CD4-positive, alpha-beta T cell treated with Interleukin-4 for 1 hour (primary cell): ENCODE results near the gene AK8.

Experiments used
- DNase-seq, 2 donors: peaks; one replicate each; pipeline ENCODE4 v3.0.0-alpha.2; 2020 to 2022

Gene AK8

DNA sequence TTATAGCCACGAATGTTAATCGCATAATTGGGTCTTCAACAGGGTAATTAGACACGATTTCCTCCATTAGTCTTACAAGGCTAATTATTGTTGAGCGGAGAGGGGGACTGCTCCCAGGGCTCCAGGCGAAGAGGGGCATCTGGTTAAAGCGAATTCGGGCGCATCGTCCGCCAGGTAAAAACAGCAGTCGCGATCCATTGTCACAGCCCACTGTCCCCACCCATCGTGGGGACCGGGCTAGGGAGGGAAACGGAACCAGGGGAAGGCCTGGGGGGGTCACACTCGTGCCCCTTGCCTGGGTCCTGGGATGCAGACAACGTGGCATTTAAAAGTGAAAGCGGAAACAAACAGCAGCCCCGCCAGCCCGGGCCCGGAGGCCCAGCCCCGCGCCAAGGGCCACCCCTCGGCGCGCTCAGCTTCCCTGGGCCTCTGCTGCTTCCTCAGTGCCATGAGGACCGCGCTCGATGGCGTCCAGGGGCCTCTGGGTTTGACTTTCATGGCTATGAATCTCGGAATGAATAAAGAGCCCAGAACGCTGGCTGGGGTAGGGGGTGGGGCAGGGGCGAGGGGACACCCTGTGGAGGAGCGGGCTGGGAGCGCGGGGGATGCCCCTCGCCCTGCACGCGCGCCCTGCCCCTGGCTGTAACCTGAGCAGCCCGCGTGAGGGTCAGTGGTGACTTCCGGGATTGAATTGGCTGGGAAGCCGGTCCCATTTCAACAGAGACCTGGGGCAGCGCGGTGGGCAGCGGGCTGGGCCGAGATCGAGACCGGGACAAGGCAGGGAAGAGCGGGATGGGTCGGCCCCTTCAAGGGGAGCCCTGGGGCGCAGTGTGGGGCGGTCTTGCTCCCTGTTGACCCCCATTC is 107.9 kb downstream of the AK8 start:
- peak; percentile 61 to 64 for DNase-seq

DNA sequence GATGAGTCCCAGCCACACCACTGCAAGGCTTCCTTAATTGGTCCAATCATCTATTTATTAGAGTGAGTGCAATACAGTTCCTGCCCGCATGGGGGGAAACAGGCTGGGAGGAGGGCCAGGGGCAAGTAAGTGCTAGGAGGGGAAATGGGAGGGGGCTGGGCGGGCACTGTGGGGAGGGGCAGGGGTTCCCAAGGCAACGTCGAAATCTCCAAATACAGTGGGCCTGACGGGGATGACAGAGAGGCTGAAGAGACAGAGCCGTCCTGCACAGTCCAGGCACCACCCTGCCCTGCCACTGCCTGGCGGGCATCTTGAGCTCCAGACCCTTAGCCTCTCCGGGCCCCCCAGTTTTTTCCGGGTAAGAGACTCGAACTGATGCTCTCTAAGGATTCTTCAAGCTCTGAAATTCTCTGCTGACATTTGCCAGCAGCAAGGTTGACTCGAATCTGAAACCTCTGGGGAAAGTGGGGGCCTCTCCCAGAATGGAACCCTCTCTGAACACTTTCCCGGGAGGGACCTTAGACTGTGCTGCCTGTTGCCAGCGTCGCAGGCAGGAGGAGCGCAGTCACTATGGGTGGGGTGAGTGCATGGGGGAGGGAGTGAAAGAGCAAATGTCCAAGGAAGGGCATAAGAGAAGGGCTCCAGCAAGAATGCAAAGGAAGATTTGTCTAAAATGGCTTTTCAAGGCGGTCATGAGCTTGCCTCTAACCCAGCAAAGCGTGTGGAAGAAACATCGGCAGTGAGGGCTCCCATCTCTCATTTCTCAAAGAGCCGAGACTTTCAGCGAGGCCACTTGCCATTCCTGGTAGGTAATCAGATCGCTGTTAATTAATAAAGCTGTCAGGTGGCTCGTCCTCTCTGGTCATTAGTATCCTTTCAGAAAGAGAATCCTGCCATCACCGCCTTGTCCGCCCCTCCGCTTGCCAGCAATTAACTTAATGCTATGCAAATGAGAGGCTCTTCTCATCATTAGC is 108.9 kb downstream of the AK8 start:
- DNase-seq, result peak; percentile 76 to 81

DNA sequence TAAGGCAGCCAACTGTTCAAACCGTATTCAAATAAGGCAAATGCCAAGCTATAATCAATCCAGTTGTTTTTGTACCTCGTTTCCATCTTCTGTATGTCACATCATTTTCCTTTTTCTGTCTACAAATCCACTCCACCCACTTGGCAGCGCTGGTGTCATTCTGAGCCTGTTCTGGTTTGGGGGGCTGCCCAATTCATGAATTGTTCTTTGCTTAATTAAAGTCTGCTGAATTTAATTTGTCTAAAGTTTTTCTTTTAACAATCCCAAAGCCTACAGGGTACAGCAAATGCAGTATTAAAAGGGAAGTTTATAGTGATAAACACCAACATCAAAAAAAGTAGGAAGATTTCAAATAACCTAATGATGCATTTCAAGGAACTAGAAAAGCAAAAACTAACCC is 114.5 kb downstream of the AK8 start:
- no peak for DNase-seq

DNA sequence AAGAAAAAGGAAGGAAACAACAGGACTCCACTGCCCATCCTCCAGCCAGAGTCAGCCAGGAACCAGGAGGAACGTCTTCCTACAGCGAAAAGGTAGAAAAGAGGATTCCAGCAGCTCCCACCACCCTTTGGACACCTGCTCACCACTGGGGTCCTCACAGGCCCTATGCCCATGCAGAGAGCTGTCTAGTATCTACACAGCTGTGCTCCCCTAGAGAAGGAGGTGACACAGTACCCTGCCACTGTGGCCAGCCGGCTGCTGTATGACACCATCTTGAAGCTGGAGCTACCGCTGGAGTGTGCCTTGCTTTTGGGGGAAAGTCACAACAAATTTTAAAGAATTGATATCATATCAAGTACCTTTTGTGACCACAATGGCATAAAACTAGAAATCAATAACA is 115.2 kb downstream of the AK8 start:
- no peak for DNase-seq

DNA sequence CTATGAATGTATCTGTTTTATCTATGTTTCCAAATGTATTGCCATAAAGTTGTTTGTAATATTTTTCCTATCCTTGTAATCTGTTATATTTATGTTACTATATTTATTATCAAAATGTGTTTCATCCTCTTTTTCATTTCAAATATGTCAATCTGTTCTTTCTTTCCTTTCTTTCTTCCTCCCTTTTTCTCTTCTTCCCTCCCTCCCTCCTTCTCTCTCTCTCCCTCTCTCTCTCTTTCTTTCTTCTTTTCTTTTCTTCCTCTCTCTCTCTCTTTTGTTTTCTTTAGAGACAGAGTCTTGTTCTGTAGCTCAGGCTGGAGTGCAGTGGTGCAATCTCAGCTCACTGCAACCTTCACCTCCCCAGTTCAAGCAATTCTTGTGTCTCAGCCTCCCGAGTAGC is 116.5 kb downstream of the AK8 start:
- no peak for DNase-seq

DNA sequence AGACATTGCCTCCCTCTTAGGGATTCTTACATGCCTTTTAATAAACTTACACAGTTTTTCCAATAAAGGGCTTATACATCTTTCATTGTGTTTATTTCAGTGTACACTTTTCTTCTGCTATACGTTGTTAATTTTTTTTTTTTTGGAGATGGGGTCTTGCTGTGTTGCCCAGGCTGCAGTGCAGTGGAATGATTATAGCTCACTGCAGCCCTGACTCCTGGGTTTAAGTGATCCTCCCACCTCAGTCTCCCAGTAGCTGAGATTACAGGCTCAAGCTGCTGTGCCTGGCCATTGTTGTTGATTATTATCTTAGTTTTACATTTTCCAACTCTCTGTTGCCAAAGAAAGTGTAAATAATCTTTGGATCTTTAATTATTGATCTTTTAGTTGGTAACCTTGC is 118.0 kb downstream of the AK8 start:
- no peak for DNase-seq

DNA sequence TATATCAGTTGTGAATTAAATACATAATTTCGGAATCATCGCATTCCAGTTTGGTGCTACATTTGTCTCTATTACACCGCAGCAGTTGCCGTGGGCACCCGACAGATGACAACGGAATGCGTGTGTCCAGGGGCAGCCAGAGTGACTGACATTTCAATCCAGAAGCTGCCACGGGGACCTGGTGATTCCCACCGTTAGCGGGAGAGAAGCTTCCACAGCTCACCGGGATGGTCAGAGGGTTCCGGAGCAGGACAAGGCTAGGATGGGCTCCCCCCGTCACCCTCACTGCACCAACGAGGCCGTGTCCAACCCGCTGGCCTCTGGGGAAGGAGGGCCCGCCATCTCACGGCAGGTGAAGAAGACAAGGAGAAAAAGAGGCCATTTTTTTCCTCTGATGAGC is 121.1 kb downstream of the AK8 start:
- DNase-seq, result no peak

DNA sequence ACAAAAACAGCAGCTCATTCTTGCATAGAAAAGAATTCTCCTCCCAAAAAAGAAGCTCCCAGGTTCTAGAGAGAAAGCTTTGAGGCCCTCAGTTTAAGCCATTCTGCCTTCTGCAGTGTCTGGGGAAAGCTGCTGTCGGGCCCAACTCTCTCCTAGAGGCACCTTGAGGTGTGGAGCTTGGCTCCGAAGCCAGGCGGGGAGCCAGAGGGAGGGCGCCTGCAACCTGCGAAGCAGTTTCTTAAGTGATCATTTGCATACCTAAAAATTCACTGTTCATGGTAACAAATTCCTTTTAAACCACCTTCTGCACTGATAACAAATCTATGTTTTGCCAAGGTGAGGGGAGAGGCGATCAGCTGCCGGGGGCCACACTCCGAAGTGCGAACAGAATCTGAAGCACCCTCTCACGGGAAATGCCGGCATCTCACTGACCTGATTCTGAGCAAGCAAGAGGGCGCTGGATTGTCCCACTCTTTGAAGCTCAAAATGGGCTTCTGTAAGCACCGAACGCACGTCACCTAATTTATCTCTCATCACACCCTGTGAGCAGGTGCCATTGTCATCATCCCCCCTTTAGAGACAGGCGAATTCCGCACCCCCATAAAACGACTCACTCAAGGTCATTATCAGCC is 121.8 kb downstream of the AK8 start:
- no peak for DNase-seq

DNA sequence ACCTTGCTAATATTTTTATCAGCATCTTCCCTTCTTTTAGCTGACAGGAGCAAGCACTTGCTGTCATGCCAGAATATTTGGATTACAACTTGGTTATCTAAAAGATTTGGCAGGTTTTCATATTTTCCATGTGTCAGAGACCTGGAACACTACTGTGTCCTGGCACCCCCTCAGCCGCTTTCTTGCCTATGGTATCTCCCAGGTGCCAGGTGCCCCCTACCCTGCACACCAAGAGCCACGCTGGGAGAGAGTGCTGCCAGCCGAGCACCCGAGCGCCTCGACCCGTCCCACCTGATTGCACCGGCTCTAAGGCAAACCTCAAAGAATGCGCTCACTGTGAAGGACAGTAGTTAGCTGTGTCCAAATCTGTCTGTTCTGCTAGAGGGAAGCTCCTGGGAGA is 123.0 kb downstream of the AK8 start:
- no peak for DNase-seq

DNA sequence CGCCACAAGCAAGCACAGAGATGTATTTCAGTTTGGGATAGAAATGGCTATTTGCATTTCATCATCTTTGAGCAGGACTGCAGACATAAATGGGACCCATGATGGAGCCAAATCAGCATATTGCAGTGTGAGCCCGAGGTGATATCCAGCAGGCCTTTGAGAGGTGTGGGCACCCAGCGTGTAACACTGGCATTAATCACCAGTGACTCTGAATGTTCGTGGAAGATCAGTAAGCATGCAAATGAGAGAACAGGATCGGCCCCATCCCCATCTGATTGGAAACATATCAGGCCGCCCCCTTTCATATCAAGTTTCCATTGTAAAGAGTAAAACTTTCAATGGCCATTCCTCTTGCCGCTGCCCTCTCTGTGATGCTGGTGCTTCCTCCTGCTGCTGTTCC is 123.8 kb downstream of the AK8 start:
- DNase-seq, result no peak

DNA sequence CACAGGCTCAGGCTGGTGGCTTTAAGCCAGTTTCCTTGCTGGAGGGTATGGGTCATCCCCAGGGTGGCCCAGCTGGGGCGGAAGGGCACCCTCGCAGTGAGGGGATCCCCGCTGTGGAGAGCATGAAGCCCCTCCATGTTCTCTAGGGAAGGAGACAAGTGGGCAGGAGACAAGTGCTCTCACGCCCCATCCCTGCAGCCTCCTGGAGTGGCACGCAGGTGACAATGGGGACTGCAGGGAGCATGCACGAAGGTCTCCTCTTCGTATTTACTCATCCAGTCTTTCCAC is 124.5 kb downstream of the AK8 start:
- DNase-seq, result no peak

DNA sequence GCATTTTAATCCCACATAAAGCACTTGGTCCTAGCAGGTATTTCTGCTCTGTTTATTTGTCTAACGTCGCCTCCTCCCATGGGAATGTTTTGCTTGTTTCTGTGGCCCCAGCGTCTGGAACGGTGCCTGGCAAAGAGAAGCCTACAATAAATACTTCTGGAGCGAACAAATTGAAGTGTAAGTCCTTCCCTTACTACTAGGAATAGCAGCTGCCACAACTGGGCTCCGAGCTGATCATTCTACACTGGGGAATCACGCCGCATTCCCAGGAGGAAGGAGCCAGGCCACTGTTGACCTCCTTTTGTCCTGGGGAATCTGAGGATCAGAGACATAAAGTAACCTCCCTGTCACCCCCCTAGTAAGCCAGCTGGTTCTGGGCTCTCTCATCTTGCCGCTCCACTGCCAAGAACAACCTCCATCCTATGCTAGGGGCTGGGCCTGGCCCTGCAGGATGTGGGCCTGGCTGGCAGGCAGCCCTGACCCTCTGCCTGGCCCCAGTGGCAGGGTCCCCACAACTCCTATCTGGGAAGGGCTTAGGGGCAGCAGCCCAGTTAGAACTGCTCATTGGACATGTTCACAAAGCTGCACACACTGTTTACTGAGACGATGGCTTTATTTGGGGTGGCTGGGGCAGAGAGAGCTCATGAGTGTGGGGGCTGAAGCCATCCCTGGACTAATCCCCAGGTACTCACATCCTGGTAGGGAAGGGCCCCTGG is 125.0 kb downstream of the AK8 start:
- no peak for DNase-seq

DNA sequence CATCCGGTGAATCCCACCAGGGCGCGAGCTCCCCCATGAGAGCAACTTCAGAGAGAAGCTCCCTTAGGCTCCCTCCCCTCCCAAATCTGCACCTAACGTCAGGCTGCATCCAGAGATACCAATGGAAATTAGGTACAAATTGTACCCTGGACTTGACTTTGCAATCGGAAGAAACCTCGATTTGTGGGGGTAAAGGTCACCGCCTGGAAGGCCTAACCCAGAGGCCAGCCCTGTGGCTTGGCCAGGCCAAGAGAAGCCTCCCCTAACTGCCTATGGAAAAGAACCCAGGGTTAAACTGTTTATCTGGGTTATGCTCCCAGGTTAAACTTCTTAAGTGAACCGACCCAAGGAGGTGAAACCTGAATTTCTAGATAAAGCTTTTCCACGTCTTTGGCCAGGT is 127.4 kb downstream of the AK8 start:
- no peak for DNase-seq

DNA sequence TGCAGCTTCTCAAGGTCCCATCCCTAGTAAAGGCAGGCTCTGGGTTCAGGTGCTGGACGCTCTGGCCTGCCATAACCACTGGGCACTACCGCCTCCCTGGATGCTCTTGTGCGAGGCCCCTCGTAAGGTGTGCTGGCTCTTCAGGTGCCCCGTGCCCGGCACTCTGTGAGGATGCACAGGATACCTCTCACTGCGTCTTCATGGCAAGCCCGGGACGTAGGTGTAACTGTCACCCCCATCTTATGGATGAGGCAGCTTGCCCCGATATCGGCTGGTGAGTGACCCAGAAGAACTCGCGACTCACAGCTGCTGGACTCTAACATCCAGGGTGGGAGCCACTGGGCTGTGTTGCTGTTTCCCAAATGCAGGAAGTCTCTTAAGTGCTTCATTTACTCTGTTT is 128.8 kb downstream of the AK8 start:
- DNase-seq, result no peak

DNA sequence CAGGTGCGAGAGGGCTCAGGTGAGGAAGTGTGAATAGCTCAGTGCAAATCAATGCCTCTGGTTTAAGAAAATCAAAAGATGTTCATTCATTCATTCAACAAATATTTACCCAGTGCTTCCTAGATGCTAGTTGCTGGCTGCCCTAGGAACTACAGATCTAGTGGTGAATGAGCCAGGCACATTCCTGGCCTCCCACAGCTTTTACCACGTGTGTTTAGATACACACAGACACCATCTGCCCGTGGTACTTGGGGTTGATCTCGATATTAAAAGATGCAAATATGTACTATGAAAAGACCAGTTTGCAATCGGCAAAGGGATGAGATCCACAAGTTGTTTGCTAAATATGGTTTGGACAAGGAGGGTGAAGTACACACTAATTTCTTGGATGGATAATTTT is 129.6 kb downstream of the AK8 start:
- no peak for DNase-seq

DNA sequence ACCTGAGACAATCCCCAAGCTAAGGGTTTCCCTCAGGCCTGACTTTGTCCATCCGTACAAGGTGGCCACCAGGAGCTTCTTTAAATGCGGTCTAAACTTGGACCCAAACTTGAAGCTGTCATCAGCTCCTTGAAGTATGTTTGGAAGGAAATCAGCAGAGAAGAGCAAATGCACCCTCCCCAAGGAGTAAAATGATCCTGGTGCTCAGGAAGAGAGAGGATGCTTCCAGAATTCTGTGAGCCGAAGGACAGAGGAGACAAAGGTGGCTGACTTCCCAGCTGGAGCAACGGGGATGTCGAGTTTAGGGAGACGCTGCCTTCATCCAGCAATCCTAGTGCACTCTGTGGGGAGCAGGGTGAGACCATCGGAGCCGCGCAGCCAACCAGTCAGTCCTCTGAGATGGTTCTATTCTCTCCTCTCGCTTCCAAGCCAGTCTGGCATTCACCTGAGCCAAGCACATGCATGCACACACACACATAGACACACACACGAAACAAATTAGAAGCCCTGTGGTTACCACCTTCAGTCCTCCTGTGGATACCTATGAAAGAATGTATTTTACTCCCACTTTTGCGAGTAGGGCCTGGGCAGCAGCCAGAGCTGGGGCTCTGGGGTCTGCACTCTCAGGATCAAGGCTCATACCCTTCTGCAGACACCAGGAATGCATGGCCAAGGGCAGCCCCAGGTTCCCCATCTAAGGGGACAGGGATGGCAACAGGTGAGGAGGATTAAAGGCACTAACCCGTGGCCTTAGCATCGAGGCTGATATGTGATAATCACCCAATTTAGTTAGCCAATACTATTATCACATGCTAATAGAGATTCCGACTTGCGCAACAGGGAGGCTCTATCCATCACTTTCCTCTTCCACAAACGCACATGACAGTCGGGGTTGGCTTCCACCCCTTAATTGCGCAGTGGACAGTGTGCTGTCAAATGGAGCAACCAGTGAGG is 132.1 kb downstream of the AK8 start:
- no peak for DNase-seq

DNA sequence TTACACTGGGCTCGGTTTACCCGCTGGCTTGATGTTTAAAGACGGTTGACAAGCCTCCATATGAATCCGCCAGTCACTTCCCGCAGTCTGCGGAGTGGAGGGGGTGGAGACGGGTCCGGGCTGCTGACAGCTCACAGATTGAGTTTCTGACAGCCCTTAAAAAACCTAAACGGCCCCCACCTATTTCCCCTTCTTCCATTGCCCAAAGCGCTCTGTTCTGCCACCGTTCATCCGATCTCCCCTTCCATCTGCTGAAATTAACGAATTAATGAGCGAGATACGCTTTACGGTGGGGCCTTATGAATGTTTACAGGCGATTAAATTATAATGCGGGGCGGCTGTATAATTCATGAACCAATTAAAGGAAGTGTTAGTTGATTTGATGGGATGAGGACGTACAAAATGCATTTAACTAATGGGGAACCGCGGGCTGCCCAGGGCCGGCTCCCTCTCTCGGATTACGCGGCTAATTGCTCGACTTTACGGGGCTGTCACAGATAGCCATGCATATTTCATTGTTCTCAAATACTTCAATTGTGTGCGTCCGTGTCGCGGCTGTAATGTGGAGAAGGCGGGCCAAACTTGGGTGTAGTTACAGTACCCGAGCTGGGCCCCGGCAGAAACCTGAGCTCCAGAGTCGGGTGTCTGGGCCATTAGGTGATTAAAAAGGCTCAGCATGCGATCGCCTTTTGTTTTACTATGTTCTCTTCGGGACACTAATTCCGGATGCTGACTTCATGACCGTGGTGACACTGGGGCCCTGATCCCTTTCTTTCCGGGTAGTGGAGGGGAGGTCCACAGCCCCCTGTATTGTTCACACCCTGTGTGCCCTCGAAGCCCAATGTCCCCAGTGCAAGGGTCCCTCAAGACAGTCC is 133.0 kb downstream of the AK8 start:
- DNase-seq, result no peak

DNA sequence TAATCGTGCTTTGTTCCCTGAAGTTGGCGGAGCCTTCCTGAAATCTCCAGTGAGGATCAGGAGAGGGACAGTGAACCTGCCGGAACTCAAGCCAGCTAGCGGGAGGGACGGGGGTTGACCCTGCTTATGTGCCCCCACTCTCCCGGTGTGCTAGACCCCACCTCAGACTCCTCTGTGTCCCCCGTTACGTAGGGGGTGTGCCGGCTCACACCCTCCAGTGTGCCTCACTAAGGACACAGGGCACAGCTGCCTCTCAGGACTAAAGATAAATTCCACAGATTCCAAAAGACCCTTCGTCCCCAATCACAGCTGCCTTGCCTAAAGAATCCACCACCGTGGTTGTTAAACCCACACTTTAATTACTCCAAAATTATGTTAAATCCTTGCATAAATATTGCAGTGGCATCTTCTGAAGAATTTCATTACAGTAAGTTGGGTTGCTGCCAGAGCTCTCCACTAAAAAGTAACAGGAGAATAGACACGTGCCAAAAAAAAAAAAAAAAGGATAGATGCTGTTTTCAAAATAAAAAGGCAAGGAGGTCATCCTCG is 134.1 kb downstream of the AK8 start:
- DNase-seq, result no peak

DNA sequence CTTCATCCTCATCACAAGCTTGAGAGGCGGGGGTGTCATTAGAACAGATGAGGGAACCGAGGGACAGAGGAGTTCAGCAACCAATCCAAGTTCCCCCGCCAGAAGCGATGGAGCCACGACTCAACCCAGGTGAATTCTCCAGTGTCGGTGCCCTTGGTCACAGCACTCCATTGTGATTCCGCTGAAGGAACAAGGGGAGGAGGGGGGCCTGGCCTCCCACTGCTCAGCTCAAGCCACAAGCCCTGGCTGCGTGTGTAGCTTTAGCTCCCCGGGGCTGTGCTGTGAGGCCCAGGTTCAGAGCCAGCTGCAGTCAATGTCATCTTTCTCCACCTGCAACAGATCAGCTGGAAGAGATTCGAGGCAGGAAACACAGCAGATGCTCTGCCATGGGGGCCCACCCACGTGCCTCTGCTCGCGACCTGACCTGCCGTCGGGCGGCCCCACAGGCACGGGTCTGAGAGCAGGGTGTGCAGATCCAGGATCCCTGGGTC is 135.2 kb downstream of the AK8 start:
- DNase-seq, result no peak
